GM10248 (cell line): ENCODE measurements around the gene ATP6AP2.

Experiments
- CTCF ChIA-PET: fragments of 300-600 bp; sonication (Branson Sonifier 250); formaldehyde crosslinking; extraction: SDS; loops from one replicate; lab custom pipeline; 2021; ENCODE audit warnings: antibody characterized with exemption; lab: Yijun Ruan, JAX
- POLR2A ChIA-PET: fragments of 350-650 bp; sonication (Branson Sonifier 250); formaldehyde crosslinking; extraction: SDS; loops from one replicate; lab custom pipeline; 2020; ENCODE audit warnings: antibody characterized with exemption; lab: Yijun Ruan, JAX
- DNase-seq: peaks from one replicate; pipeline ENCODE4 v3.0.0; 2012; ENCODE audit errors: extremely low spot score
- TF ChIP-seq, protein P1 (sequence below): IDR thresholded peaks from 2 replicates; pipeline ENCODE4 v1.5.1; 2012; ENCODE audit warnings: mild to moderate bottlenecking, low read depth; ENCODE audit errors: extremely low read depth, missing control alignments, control extremely low read depth

ATP6AP2 gene

DNA sequence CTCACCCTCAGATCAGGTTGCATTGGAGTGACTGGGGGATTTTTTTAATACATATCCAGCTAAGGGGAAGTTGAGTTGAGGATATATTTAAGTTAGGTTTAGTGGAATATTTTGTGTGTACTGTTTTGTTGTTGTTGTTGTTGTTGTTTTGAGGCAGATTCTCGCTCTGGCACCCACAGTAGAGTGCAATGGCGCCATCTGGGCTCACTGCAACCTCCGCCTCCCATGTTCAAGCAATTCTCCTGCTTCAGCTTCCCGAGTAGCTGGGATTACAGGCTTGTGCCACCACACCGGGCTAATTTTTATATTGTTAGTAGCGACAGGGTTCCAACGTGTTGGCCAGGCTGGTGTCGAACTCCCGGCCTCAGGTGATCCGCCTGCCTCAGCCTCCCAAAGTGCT lies 38.6 kb upstream of the ATP6AP2 start:
- no peak for DNase-seq
- CTCF ChIA-PET: interaction anchor here (1.2 to 1.4 kb wide), 3 partner anchors 24 to 111 kb away, joined by 3 read pairs; no protein-coding TSS in a partner anchor
- TF ChIP-seq, protein P1, sequence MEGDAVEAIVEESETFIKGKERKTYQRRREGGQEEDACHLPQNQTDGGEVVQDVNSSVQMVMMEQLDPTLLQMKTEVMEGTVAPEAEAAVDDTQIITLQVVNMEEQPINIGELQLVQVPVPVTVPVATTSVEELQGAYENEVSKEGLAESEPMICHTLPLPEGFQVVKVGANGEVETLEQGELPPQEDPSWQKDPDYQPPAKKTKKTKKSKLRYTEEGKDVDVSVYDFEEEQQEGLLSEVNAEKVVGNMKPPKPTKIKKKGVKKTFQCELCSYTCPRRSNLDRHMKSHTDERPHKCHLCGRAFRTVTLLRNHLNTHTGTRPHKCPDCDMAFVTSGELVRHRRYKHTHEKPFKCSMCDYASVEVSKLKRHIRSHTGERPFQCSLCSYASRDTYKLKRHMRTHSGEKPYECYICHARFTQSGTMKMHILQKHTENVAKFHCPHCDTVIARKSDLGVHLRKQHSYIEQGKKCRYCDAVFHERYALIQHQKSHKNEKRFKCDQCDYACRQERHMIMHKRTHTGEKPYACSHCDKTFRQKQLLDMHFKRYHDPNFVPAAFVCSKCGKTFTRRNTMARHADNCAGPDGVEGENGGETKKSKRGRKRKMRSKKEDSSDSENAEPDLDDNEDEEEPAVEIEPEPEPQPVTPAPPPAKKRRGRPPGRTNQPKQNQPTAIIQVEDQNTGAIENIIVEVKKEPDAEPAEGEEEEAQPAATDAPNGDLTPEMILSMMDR: no peak
- POLR2A ChIA-PET: no interaction called here

DNA sequence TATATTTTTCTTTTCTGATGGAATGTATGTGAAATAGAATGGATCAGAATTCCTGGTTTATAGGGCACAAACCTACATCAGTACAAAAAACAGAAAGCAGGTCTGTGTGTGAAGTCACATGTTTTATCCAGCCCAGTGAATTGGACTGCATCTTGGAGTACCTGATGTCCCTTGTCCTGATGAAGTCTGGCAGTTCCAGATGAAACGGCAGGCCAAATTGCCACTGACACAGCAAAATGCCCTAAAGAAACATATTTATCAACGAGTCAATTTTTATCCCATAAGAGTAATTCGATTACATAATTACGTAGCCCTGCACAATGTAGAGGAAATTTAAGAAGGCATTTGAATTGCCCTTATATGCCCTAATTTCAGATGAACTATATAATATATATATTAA lies 37.8 kb upstream of the ATP6AP2 start:
- CTCF ChIA-PET: interaction anchor here (1.2 to 3.1 kb wide), 12 partner anchors 12 to 637 kb away, joined by 3 to 29 read pairs (median 4); no protein-coding TSS in a partner anchor
- POLR2A ChIA-PET: no interaction called here
- no peak for DNase-seq
- TF ChIP-seq, protein P1: no peak

DNA sequence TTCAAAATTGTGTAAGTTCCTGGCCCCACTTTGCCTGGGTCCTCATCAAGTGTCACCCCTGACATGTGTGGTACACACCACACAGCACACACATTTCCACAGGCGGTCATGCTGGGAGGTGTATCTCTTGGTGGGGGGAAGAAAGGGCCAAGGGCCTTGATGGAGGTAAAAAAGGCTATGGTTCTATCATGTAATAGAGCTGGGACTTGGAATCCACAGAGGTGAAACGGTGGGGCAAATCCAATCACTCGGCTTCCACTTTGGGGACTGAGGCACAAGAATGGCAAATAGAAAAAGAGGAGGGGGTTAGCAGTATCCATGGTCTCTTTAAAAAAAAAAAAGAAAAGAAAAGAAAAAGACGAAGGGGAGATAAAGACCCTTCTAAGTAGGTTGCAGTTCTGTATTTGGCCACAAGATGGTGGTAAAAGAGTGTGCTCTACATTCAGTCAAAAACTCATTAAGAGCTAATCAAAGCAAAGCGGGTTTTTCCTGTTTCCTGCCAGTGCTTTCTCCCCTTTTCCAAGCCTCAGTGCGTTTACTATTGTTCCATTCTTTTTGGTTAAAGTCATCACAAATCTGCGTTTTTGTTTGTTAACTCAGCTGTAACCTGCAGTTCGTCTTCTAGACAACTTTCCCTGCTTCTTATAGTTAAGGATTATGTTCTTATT lies 37.0 kb upstream of the ATP6AP2 start:
- TF ChIP-seq, protein P1: peak; percentile 64
- peak; percentile 40 for DNase-seq
- CTCF ChIA-PET: interaction anchor here (0.6 to 3.1 kb wide), 29 partner anchors 9 to 1216 kb away, joined by 3 to 29 read pairs (median 3); partner anchors contain the start of gene CXorf38
- POLR2A ChIA-PET: no interaction called here

DNA sequence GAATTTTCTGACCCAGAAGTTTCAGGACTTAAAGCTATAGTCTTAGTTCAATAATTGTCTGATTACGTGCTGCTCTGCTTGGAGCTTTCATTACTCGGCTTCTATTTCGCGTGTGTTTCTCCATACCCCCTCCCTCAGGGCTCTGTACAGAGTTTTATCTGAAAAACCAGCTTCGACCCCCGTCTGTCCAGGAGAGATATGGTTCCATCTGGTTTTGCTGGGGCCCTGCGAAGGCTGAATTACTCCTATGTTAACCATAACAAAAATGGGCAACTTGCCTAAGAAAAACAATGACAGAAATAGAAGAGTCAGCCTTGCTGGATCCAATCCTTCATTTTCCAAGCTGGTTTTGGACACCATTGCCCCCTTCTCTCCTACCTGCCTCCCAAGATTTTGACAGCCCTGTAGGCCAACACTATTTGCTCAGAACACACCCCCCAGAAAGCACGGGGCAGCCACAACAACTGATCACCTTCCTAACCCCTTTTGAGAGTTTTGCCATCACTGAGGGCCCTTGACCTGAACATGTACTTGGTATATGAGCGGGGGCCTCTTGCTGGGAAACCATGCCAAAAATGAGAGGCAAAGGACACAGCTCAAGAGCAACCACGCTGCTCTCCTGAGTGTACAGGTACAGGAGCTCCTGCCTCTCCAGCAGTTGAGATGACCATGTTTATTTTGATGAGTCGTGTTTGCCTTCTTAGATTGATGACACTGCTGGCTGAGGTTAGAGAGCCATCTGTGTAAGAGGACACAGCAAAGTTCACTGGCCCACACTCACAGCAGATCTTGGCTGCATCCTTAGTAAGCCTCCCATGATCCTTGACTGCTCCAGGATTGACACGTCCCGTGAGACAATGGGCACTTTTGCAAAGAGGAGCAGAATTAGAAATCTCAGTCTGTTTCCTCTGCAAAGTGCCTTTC lies 36.2 kb upstream of the ATP6AP2 start:
- POLR2A ChIA-PET: no interaction called here
- CTCF ChIA-PET: interaction anchor here (0.6 to 3.1 kb wide), 29 partner anchors 8 to 1215 kb away, joined by 3 to 29 read pairs (median 3); partner anchors contain the start of gene CXorf38
- TF ChIP-seq, protein P1: no peak
- no peak for DNase-seq

DNA sequence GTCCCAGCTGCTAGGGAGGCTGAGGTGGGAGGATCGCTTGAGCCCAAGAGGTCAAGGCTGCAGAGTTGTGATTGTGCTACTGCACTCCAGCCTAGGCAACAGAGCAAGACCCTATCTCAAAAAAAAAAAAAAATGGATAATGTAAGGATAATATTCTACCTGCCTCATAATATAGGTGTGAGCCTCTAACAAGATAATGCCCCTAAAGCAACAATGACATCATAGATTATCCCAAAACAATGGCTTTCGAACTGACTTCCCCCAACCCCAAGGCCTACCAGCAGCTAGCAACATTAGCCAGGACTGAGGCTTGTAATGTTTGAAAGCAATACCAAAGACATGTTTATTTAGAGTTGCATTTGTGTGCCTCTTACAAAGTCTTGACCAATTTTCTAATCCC lies 33.9 kb upstream of the ATP6AP2 start:
- no peak for DNase-seq
- POLR2A ChIA-PET: no interaction called here
- CTCF ChIA-PET: interaction anchor here (1.6 kb wide), 1 partner anchor 9 kb away, joined by 3 read pairs; no protein-coding TSS in a partner anchor
- TF ChIP-seq, protein P1: no peak

DNA sequence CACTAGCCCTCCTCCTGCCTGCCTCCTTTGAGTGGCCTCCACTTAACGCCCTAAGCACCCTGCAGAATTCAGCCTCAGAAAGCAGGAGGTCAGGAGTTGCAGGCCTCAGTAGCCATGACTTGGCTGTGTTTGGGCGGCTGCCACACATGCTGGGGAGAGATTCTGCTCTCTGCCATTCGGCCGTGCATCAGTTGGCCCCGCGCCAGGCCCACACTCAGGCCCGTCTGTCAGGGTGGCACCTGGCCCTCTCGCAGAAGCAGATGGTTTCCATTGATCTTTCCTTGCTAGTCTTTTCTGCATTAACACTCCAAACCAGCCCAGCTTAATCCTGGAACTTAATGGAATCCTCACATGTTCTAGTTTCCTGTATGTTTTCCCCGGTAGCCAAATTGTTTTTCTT lies 30.7 kb upstream of the ATP6AP2 start:
- CTCF ChIA-PET: interaction anchor here (1.0 kb wide), 1 partner anchor 15 kb away, joined by 3 read pairs; no protein-coding TSS in a partner anchor
- TF ChIP-seq, protein P1: no peak
- POLR2A ChIA-PET: no interaction called here
- no peak for DNase-seq
